ENCODE results near the gene EFCAB10. TPM values are rescaled to one million over a fixed set of nuclear protein-coding genes. Genes with fewer than 3 reads are reported as not detected.

EFCAB10 gene, protein sequence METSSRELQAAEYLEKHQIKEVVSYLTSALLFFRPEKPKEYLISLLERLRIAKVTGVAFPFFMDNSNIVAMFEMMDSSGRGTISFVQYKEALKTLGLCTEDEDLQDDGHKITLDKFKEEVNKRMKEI
- total RNA-seq (10 to 100 TPM; 18.5 to 23.2 TPM), polyA plus RNA-seq (1 to 10 TPM; 4.5 to 7.0 TPM)
- long read RNA-seq, donor 1, partial matches to known transcripts, result 0 of 1 reads
- long read RNA-seq, donor 1, other reads (novel, unspliced or antisense), result 0 of 1 reads
- long read RNA-seq, donor 2, result 0 reads
- long read RNA-seq, donor 3, partial matches to known transcripts, result 0 of 1 reads
- long read RNA-seq, donor 3, other reads (novel, unspliced or antisense), result 0 of 1 reads
- long read RNA-seq, donor 4, result 0 reads
- long read RNA-seq, donor 5, transcript EFCAB10-205 (4 exons, 1,550 nt), result major isoform, 5 of 5 reads
- long read RNA-seq, donor 5, partial matches to known transcripts, result 0 of 5 reads
- long read RNA-seq, donor 5, other reads (novel, unspliced or antisense), result 0 of 5 reads

DNA sequence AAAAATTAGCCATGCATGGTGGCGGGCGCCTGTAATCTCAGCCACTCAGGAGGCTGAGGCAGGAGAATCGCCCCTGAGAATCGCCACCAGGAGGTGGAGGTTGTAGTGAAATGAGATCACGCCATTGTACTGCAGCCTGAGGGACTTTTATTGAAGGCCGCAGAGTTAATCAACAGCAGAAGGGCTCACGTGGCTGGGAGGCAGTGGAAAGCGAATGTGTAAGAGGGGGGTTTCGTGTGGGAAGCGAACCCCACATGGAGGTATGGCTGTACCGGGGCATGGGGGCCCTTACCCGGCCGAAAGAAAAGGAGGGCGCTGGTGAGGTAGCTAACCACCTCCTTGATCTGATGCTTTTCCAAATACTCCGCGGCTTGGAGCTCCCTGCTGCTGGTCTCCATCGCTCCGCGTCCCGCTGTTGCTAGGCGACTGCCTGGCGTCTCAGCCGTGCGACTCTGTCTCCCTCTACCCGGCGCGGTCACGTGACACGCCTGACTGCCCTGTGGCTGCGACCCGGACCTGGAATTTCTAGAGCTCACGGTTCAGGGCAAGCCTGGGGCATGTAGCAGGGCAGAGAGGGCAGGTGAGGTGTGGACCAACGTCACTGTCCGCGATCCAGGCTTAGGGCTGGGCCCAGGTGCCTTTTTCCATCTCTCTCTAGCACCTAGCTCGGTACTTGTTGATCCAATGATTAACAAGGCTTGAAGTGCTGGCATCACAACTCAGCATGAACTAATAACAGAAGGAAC, at the start of gene EFCAB10:
TSS of gene EFCAB10 (minus strand) at position 428 of the 746 bp plus-strand sequence. CDS start at position 398, 30 bp downstream.
- ATAC-seq (ENCODE audit: insufficient read depth, low FRiP score), result peak; percentile 58
- TF ChIP-seq, protein P1, sequence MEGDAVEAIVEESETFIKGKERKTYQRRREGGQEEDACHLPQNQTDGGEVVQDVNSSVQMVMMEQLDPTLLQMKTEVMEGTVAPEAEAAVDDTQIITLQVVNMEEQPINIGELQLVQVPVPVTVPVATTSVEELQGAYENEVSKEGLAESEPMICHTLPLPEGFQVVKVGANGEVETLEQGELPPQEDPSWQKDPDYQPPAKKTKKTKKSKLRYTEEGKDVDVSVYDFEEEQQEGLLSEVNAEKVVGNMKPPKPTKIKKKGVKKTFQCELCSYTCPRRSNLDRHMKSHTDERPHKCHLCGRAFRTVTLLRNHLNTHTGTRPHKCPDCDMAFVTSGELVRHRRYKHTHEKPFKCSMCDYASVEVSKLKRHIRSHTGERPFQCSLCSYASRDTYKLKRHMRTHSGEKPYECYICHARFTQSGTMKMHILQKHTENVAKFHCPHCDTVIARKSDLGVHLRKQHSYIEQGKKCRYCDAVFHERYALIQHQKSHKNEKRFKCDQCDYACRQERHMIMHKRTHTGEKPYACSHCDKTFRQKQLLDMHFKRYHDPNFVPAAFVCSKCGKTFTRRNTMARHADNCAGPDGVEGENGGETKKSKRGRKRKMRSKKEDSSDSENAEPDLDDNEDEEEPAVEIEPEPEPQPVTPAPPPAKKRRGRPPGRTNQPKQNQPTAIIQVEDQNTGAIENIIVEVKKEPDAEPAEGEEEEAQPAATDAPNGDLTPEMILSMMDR (IDR thresholded peaks at IDR 0.05; ENCODE audit: control extremely low read depth, extremely low read depth), result no peak
- H3K9ac ChIP-seq (ENCODE audit: insufficient read depth in 1 of 2, low read length in 2 of 2), result no peak within 1 kb of the TSS
- H3K4me1 ChIP-seq (ENCODE audit: control insufficient read depth in 5 of 5, insufficient read depth in 5 of 5, low read length in 5 of 5), result peaks cover 0 to 7% (median 0%) of the 10 kb centered on the region in 5 donors
- no peaks in the 10 kb centered on the region for H3K36me3 ChIP-seq (ENCODE audit: control insufficient read depth in 4 of 4, insufficient read depth in 4 of 4, low read length in 4 of 4)
- WGBS, 2 donors, result 13 to 15% methylated on average over 36 of the region's 36 CpGs
- no peaks in the 10 kb centered on the region for H3K27me3 ChIP-seq (ENCODE audit: control insufficient read depth in 3 of 3, insufficient read depth in 3 of 3, low read length in 2 of 3)
- H3K9me3 ChIP-seq (ENCODE audit: control insufficient read depth in 4 of 4, insufficient read depth in 3 of 4, low read length in 3 of 4), result peaks cover 0 to 2% (median 0%) of the 10 kb centered on the region in 4 donors
- DNase-seq, result peak; percentile 72 to 81 (median 76)
- no peak within 1 kb of the TSS for H3K27ac ChIP-seq (ENCODE audit: low read depth in 1 of 2, low read length in 1 of 2)
- H3K4me3 ChIP-seq, result no peak within 1 kb of the TSS

DNA sequence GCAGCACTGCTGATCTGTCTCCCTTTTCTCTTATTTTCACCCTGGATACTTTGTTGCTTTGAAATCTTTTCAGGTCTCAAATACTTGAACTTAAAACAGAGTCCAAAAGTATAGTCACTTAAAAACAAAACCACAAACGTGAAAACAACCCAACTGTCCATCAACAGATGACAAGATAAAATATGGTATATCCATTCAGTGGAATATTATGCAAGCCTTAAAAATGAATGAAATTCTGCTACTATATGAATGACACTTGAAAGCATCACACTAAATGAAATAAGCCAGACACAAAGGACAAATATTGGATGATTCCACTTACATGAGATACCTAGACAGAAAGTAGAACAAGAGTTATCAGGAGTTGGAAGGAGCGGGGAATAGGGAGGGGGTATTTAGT, 44.7 kb upstream of the EFCAB10 start:
- Histone ChIP-seq H3K4me3 (no peak overlapping the region), H3K9ac (ENCODE audit: insufficient read depth in 1 of 2, low read length in 2 of 2) (no peak overlapping the region), H3K27me3 (ENCODE audit: control insufficient read depth in 3 of 3, insufficient read depth in 3 of 3, low read length in 2 of 3) (no peaks in the 10 kb centered on the region), H3K4me1 (ENCODE audit: control insufficient read depth in 5 of 5, insufficient read depth in 5 of 5, low read length in 5 of 5) (peaks cover 0 to 18% (median 3%) of the 10 kb centered on the region in 5 donors), H3K9me3 (ENCODE audit: control insufficient read depth in 4 of 4, insufficient read depth in 3 of 4, low read length in 3 of 4) (peaks cover 0 to 3% (median 1%) of the 10 kb centered on the region in 4 donors), H3K27ac (ENCODE audit: low read depth in 1 of 2, low read length in 1 of 2) (no peak overlapping the region), H3K36me3 (ENCODE audit: control insufficient read depth in 4 of 4, insufficient read depth in 4 of 4, low read length in 4 of 4) (peaks cover 0 to 19% (median 15%) of the 10 kb centered on the region in 4 donors)
- DNase-seq (no peak), ATAC-seq (ENCODE audit: insufficient read depth, low FRiP score) (no peak)
- TF ChIP-seq, protein P1 (IDR thresholded peaks at IDR 0.05; ENCODE audit: control extremely low read depth, extremely low read depth), result no peak
- WGBS, 2 donors, result 92 to 99% methylated on average over 2 of the region's 2 CpGs

DNA sequence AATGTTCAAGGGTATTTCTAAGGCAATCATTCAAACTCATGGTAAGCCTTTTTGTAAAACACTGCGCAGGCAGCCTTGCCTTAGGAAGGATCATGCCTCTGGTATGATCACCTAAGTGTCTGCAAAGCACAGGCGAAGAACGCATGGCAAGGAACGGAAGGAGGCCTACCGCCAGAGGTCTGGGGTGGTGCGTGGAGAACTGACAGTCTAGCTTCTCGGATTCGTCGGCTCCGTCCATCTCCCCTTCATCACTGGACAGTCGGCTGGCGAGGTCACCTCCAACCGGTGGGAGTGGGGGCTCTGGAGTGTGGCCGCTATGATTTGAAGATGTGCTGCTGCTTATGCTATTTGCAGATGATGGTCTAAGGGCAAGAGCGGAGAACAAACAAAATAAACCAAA, 42.6 kb upstream of the EFCAB10 start:
- H3K27ac ChIP-seq (ENCODE audit: low read depth in 1 of 2, low read length in 1 of 2), result no peak overlapping the region
- H3K36me3 ChIP-seq (ENCODE audit: control insufficient read depth in 4 of 4, insufficient read depth in 4 of 4, low read length in 4 of 4), result peaks cover 0 to 22% (median 15%) of the 10 kb centered on the region in 4 donors
- TF ChIP-seq, protein P1 (IDR thresholded peaks at IDR 0.05; ENCODE audit: control extremely low read depth, extremely low read depth), result no peak
- H3K4me1 ChIP-seq (ENCODE audit: control insufficient read depth in 5 of 5, insufficient read depth in 5 of 5, low read length in 5 of 5), result peaks cover 0 to 19% (median 3%) of the 10 kb centered on the region in 5 donors
- DNase-seq, result no peak
- H3K9ac ChIP-seq (ENCODE audit: insufficient read depth in 1 of 2, low read length in 2 of 2), result no peak overlapping the region
- ATAC-seq (ENCODE audit: insufficient read depth, low FRiP score), result no peak
- H3K27me3 ChIP-seq (ENCODE audit: control insufficient read depth in 3 of 3, insufficient read depth in 3 of 3, low read length in 2 of 3), result no peaks in the 10 kb centered on the region
- no peak overlapping the region for H3K4me3 ChIP-seq
- peaks cover 0 to 3% (median 1%) of the 10 kb centered on the region in 4 donors for H3K9me3 ChIP-seq (ENCODE audit: control insufficient read depth in 4 of 4, insufficient read depth in 3 of 4, low read length in 3 of 4)
- WGBS, 2 donors, result 98% methylated on average over 15 of the region's 15 CpGs
